ENCODE data around the gene NKAPL. TPM values are rescaled to one million over a fixed set of nuclear protein-coding genes. Genes with fewer than 3 reads are reported as not detected.
A peak's percentile ranks its signal among the peaks of the same experiment; 100 is the strongest.

NKAPL gene
- total and polyA plus RNA-seq, 2 experiments from 2014 or later, result 0.97 to 3.2 TPM

GRCh38 chr6:28218312-28219248 is 40.5 kb upstream of the NKAPL start:
- in situ Hi-C loops (cut with MboI), result no loop called here

GRCh38 chr6:28220257-28221133 is 38.6 kb upstream of the NKAPL start:
- Histone ChIP-seq H3K4me2 (ENCODE audit: unreplicated experiment) (no peak overlapping the region), H3K79me2 (ENCODE audit: insufficient read depth) (peaks cover 8% of the 10 kb centered on the region)
- no peak for DNase-seq

More at GRCh38 chr6:28218312-28219248, 40.5 kb upstream of the NKAPL start:
- H3F3A ChIP-seq (ENCODE audit: insufficient read depth), result peaks cover 7% of the 10 kb centered on the region
- H4K20me1 ChIP-seq (ENCODE audit: insufficient read depth), result no peaks in the 10 kb centered on the region
- H3K79me2 ChIP-seq (ENCODE audit: insufficient read depth), result no peaks in the 10 kb centered on the region
- peak overlapping the region; percentile 92 for H2AFZ ChIP-seq
- peak overlapping the region; percentile 90 for H3K4me2 ChIP-seq (ENCODE audit: unreplicated experiment)
- DNase-seq, result peak; percentile 66
- H3K36me3 ChIP-seq (ENCODE audit: low read depth), result no peaks in the 10 kb centered on the region
- TF ChIP-seq EZH2phosphoT487 (IDR thresholded peaks at IDR 0.05; ENCODE audit: insufficient read depth, low read depth) (no peak), EZH2 (IDR thresholded peaks at IDR 0.05; ENCODE audit: insufficient read depth, poor library complexity, severe bottlenecking) (no peak)
- H3K27me3 ChIP-seq (replicated peaks; ENCODE audit: insufficient read depth), result no peaks in the 10 kb centered on the region
- no peaks in the 10 kb centered on the region for H3K9me3 ChIP-seq (ENCODE audit: low read depth)
- peak overlapping the region; percentile 82 for H3K4me3 ChIP-seq
- no peak overlapping the region for H3K27ac ChIP-seq
- no peaks in the 10 kb centered on the region for H3K9me2 ChIP-seq (ENCODE audit: insufficient read depth)
- H3K9ac ChIP-seq, result peak overlapping the region; percentile 73
- 12 to 17% methylated on average over 37 to 56 of the region's 56 CpGs for WGBS, 2 experiments (ENCODE audit: low coverage in 1 of 2, low lambda C conversion rate in 2 of 2, missing lambda C conversion rate in 2 of 2)
- H3K4me1 ChIP-seq (ENCODE audit: insufficient read depth), result peaks cover 2% of the 10 kb centered on the region; the same call in 1 of the 2 replicates

GRCh38 chr6:28224131-28225055 is 34.7 kb upstream of the NKAPL start:
- H3K27me3 ChIP-seq (replicated peaks; ENCODE audit: insufficient read depth), result no peaks in the 10 kb centered on the region
- H3K4me3 ChIP-seq, result peak overlapping the region; percentile 96
- H3K9me3 ChIP-seq (ENCODE audit: low read depth), result no peaks in the 10 kb centered on the region
- H3K9me2 ChIP-seq (ENCODE audit: insufficient read depth), result no peaks in the 10 kb centered on the region
- no peaks in the 10 kb centered on the region for H3F3A ChIP-seq (ENCODE audit: insufficient read depth)
- TF ChIP-seq EZH2 (IDR thresholded peaks at IDR 0.05; ENCODE audit: insufficient read depth, poor library complexity, severe bottlenecking) (no peak), EZH2phosphoT487 (IDR thresholded peaks at IDR 0.05; ENCODE audit: insufficient read depth, low read depth) (no peak)
- peaks cover 26% of the 10 kb centered on the region for H3K79me2 ChIP-seq (ENCODE audit: insufficient read depth)
- no peak for DNase-seq
- H3K27ac ChIP-seq, result peak overlapping the region; percentile 50
- peak overlapping the region; percentile 96 for H3K4me2 ChIP-seq (ENCODE audit: unreplicated experiment)
- H3K9ac ChIP-seq, result peak overlapping the region; percentile 84
- H3K4me1 ChIP-seq (ENCODE audit: insufficient read depth), result peaks cover 15% of the 10 kb centered on the region
- peaks cover 8% of the 10 kb centered on the region for H3K36me3 ChIP-seq (ENCODE audit: low read depth)
- in situ Hi-C loops (cut with MboI), result no loop called here
- H2AFZ ChIP-seq, result peak overlapping the region; percentile 96
- WGBS, 2 experiments (ENCODE audit: low coverage in 1 of 2, low lambda C conversion rate in 2 of 2, missing lambda C conversion rate in 2 of 2), result 64 to 65% methylated on average over 9 of the region's 9 CpGs
- H4K20me1 ChIP-seq (ENCODE audit: insufficient read depth), result no peaks in the 10 kb centered on the region

More at GRCh38 chr6:28220257-28221133, 38.6 kb upstream of the NKAPL start:
- Histone ChIP-seq H3K36me3 (ENCODE audit: low read depth) (no peaks in the 10 kb centered on the region), H3K27ac (no peak overlapping the region), H3K4me3 (no peak overlapping the region), H3K9ac (no peak overlapping the region), H3K9me2 (ENCODE audit: insufficient read depth) (no peaks in the 10 kb centered on the region), H4K20me1 (ENCODE audit: insufficient read depth) (no peaks in the 10 kb centered on the region), H2AFZ (peak overlapping the region; percentile 31; the same call in 1 of the 2 replicates), H3K9me3 (ENCODE audit: low read depth) (no peaks in the 10 kb centered on the region), H3K27me3 (replicated peaks; ENCODE audit: insufficient read depth) (no peaks in the 10 kb centered on the region), H3K4me1 (ENCODE audit: insufficient read depth) (peaks cover 4% of the 10 kb centered on the region; the same call in 1 of the 2 replicates), H3F3A (ENCODE audit: insufficient read depth) (no peaks in the 10 kb centered on the region)
- in situ Hi-C loops (cut with MboI), result no loop called here
- WGBS, 2 experiments (ENCODE audit: low coverage in 1 of 2, low lambda C conversion rate in 2 of 2, missing lambda C conversion rate in 2 of 2), result 25 to 30% methylated on average over 6 of the region's 6 CpGs
- TF ChIP-seq EZH2phosphoT487 (IDR thresholded peaks at IDR 0.05; ENCODE audit: insufficient read depth, low read depth), result no peak
- no peak for TF ChIP-seq EZH2 (IDR thresholded peaks at IDR 0.05; ENCODE audit: insufficient read depth, poor library complexity, severe bottlenecking)
